ENCODE measurements around the gene NADK. TPM values are rescaled to one million over a fixed set of nuclear protein-coding genes. Genes with fewer than 3 reads are reported as not detected.

NADK gene
- total and polyA plus RNA-seq, 2 experiments from 2014 or later: 43.0 to 43.1 TPM

- 91% methylated on average over 24 to 25 of the region's 25 CpGs for WGBS, 2 experiments (ENCODE audit: low coverage in 1 of 2, low lambda C conversion rate in 2 of 2, missing lambda C conversion rate in 2 of 2)
- in situ Hi-C loops (cut with MboI): no loop called here
- DNase-seq: no peak
- no peaks in the 10 kb centered on the region for H4K20me1 ChIP-seq (ENCODE audit: insufficient read depth)
- H3K4me2 ChIP-seq (ENCODE audit: unreplicated experiment): no peak overlapping the region
- no peaks in the 10 kb centered on the region for H3K4me1 ChIP-seq (ENCODE audit: insufficient read depth)
- H3F3A ChIP-seq (ENCODE audit: insufficient read depth): no peaks in the 10 kb centered on the region
- no peaks in the 10 kb centered on the region for H3K36me3 ChIP-seq (ENCODE audit: low read depth)
- no peak overlapping the region for H2AFZ ChIP-seq
- H3K27me3 ChIP-seq (replicated peaks; ENCODE audit: insufficient read depth): no peaks in the 10 kb centered on the region
- H3K79me2 ChIP-seq (ENCODE audit: insufficient read depth): peaks cover 49% of the 10 kb centered on the region
- H3K9me3 ChIP-seq (ENCODE audit: low read depth): no peaks in the 10 kb centered on the region
- no peak for TF ChIP-seq EZH2 (IDR thresholded peaks at IDR 0.05; ENCODE audit: insufficient read depth, poor library complexity, severe bottlenecking)
- TF ChIP-seq EZH2phosphoT487 (IDR thresholded peaks at IDR 0.05; ENCODE audit: insufficient read depth, low read depth): no peak
- H3K9ac ChIP-seq: no peak overlapping the region
- no peaks in the 10 kb centered on the region for H3K9me2 ChIP-seq (ENCODE audit: insufficient read depth)
- no peak overlapping the region for H3K4me3 ChIP-seq
- no peak overlapping the region for H3K27ac ChIP-seq
Measured at GRCh38 chr1:1757422-1758058, 20.7 kb downstream of the NADK start.

GRCh38 chr1:1756661-1757421 lies 21.4 kb downstream of the NADK start:
- H3K27ac ChIP-seq: no peak overlapping the region
- no peak overlapping the region for H3K4me2 ChIP-seq (ENCODE audit: unreplicated experiment)
- H3F3A ChIP-seq (ENCODE audit: insufficient read depth): no peaks in the 10 kb centered on the region
- no peak overlapping the region for H2AFZ ChIP-seq
- H3K79me2 ChIP-seq (ENCODE audit: insufficient read depth): peaks cover 42% of the 10 kb centered on the region
- in situ Hi-C loops (cut with MboI): no loop called here
- no peak for TF ChIP-seq EZH2 (IDR thresholded peaks at IDR 0.05; ENCODE audit: insufficient read depth, poor library complexity, severe bottlenecking)
- TF ChIP-seq EZH2phosphoT487 (IDR thresholded peaks at IDR 0.05; ENCODE audit: insufficient read depth, low read depth): no peak
- no peak for DNase-seq
- H3K9me2 ChIP-seq (ENCODE audit: insufficient read depth): no peaks in the 10 kb centered on the region
- WGBS, 2 experiments (ENCODE audit: low coverage in 1 of 2, low lambda C conversion rate in 2 of 2, missing lambda C conversion rate in 2 of 2): 87 to 90% methylated on average over 29 to 33 of the region's 33 CpGs
- H4K20me1 ChIP-seq (ENCODE audit: insufficient read depth): no peaks in the 10 kb centered on the region
- no peak overlapping the region for H3K4me3 ChIP-seq
- no peak overlapping the region for H3K9ac ChIP-seq
- no peaks in the 10 kb centered on the region for H3K9me3 ChIP-seq (ENCODE audit: low read depth)
- H3K27me3 ChIP-seq (replicated peaks; ENCODE audit: insufficient read depth): no peaks in the 10 kb centered on the region
- no peaks in the 10 kb centered on the region for H3K36me3 ChIP-seq (ENCODE audit: low read depth)
- no peaks in the 10 kb centered on the region for H3K4me1 ChIP-seq (ENCODE audit: insufficient read depth)

- Histone ChIP-seq H3K4me3 (no peak overlapping the region), H3K36me3 (ENCODE audit: low read depth) (no peaks in the 10 kb centered on the region), H3K4me1 (ENCODE audit: insufficient read depth) (no peaks in the 10 kb centered on the region), H3K4me2 (ENCODE audit: unreplicated experiment) (no peak overlapping the region), H4K20me1 (ENCODE audit: insufficient read depth) (no peaks in the 10 kb centered on the region), H3K9ac (no peak overlapping the region), H2AFZ (no peak overlapping the region), H3K27ac (no peak overlapping the region), H3K79me2 (ENCODE audit: insufficient read depth) (peaks cover 35% of the 10 kb centered on the region), H3K9me3 (ENCODE audit: low read depth) (no peaks in the 10 kb centered on the region), H3K27me3 (replicated peaks; ENCODE audit: insufficient read depth) (no peaks in the 10 kb centered on the region), H3F3A (ENCODE audit: insufficient read depth) (no peaks in the 10 kb centered on the region), H3K9me2 (ENCODE audit: insufficient read depth) (no peaks in the 10 kb centered on the region)
- no peak for DNase-seq
- WGBS, 2 experiments (ENCODE audit: low coverage in 1 of 2, low lambda C conversion rate in 2 of 2, missing lambda C conversion rate in 2 of 2): 86 to 95% methylated on average over 11 to 14 of the region's 15 CpGs
- no peak for TF ChIP-seq EZH2 (IDR thresholded peaks at IDR 0.05; ENCODE audit: insufficient read depth, poor library complexity, severe bottlenecking)
- TF ChIP-seq EZH2phosphoT487 (IDR thresholded peaks at IDR 0.05; ENCODE audit: insufficient read depth, low read depth): no peak
- in situ Hi-C loops (cut with MboI): no loop called here
Measured at GRCh38 chr1:1755852-1756251, 22.4 kb downstream of the NADK start.

- Histone ChIP-seq H3K9me2 (ENCODE audit: insufficient read depth) (no peaks in the 10 kb centered on the region), H3K27ac (no peak overlapping the region), H3F3A (ENCODE audit: insufficient read depth) (no peaks in the 10 kb centered on the region), H3K4me2 (ENCODE audit: unreplicated experiment) (no peak overlapping the region), H3K79me2 (ENCODE audit: insufficient read depth) (peaks cover 31% of the 10 kb centered on the region), H4K20me1 (ENCODE audit: insufficient read depth) (no peaks in the 10 kb centered on the region), H3K9ac (no peak overlapping the region), H3K27me3 (replicated peaks; ENCODE audit: insufficient read depth) (no peaks in the 10 kb centered on the region), H3K4me1 (ENCODE audit: insufficient read depth) (no peaks in the 10 kb centered on the region), H2AFZ (no peak overlapping the region), H3K9me3 (ENCODE audit: low read depth) (no peaks in the 10 kb centered on the region), H3K36me3 (ENCODE audit: low read depth) (no peaks in the 10 kb centered on the region), H3K4me3 (no peak overlapping the region)
- in situ Hi-C loops (cut with MboI): no loop called here
- TF ChIP-seq EZH2 (IDR thresholded peaks at IDR 0.05; ENCODE audit: insufficient read depth, poor library complexity, severe bottlenecking) (no peak), EZH2phosphoT487 (IDR thresholded peaks at IDR 0.05; ENCODE audit: insufficient read depth, low read depth) (no peak)
- 93 to 98% methylated on average over 12 to 19 of the region's 19 CpGs for WGBS, 2 experiments (ENCODE audit: low coverage in 1 of 2, low lambda C conversion rate in 2 of 2, missing lambda C conversion rate in 2 of 2)
- no peak for DNase-seq
Measured at GRCh38 chr1:1755426-1755825, 22.8 kb downstream of the NADK start.
